COLO829 (cell line): ENCODE measurements around the gene DYRK1B.
A peak's percentile ranks its signal among the peaks of the same experiment; 100 is the strongest.

Experiments
- DNase-seq: peaks from one replicate; pipeline ENCODE4 v3.0.0; 2012; ENCODE audit warnings: low spot score

The DYRK1B gene

GRCh38 chr19:39858541-39858940, 24.6 kb upstream of the DYRK1B start:
- no peak for DNase-seq

- DNase-seq = no peak
Observed at GRCh38 chr19:39852882-39853281, 18.9 kb upstream of the DYRK1B start.

GRCh38 chr19:39850892-39851291, 16.9 kb upstream of the DYRK1B start:
- DNase-seq = no peak

GRCh38 chr19:39848392-39848791, 14.4 kb upstream of the DYRK1B start:
- no peak for DNase-seq

GRCh38 chr19:39847525-39847924, 13.6 kb upstream of the DYRK1B start:
- no peak for DNase-seq

GRCh38 chr19:39846678-39847486, 12.9 kb upstream of the DYRK1B start:
- DNase-seq = no peak

GRCh38 chr19:39845933-39846677, 12.1 kb upstream of the DYRK1B start, which contains the start of gene FBL:
FBL (minus strand) TSS chr19:39846379; CDS start chr19:39846300, 79 bp downstream.
- DNase-seq = peak; percentile 99

GRCh38 chr19:39845584-39845932, 11.6 kb upstream of the DYRK1B start:
- peak; percentile 49 for DNase-seq

GRCh38 chr19:39845172-39845571, 11.2 kb upstream of the DYRK1B start:
- DNase-seq = no peak

GRCh38 chr19:39843919-39844793, 10.2 kb upstream of the DYRK1B start:
- peak; percentile 51 for DNase-seq

GRCh38 chr19:39842693-39843435, 8.9 kb upstream of the DYRK1B start:
- no peak for DNase-seq

- DNase-seq = no peak
Observed at GRCh38 chr19:39841041-39841440, 7.1 kb upstream of the DYRK1B start.

- DNase-seq = no peak
Observed at GRCh38 chr19:39840492-39840891, 6.5 kb upstream of the DYRK1B start.

- DNase-seq = no peak
Observed at GRCh38 chr19:39839678-39840327, 5.8 kb upstream of the DYRK1B start.

GRCh38 chr19:39838569-39838968, 4.6 kb upstream of the DYRK1B start:
- DNase-seq = no peak

GRCh38 chr19:39837978-39838377, 4.0 kb upstream of the DYRK1B start:
- DNase-seq = no peak

GRCh38 chr19:39834287-39834841, 402 bp upstream of the DYRK1B start:
- no peak for DNase-seq

GRCh38 chr19:39833160-39833463, 850 bp downstream of the DYRK1B start:
- DNase-seq = no peak

GRCh38 chr19:39832341-39833083, 1.4 kb downstream of the DYRK1B start:
- DNase-seq = no peak

GRCh38 chr19:39831679-39832078, 2.3 kb downstream of the DYRK1B start:
- DNase-seq = no peak
